NCI-H526 (cell line): Measurements from ENCODE around the gene ST6GALNAC2.
"Not testable (repeated sequence)": the region's sequence is repeated elsewhere in the genome, so short reads cannot be mapped to it uniquely, and the experiment has no call there.

Source experiments
- DNase-seq, 2 experiments: peaks; one replicate each; lab custom pipeline; 2025; lab: John Stamatoyannopoulos, UW

Gene ST6GALNAC2

GRCh38 chr17:76570877-76571471 lies 14.7 kb downstream of the ST6GALNAC2 start:
- no peak for DNase-seq

- no peak for DNase-seq
These were observed 15.2 kb downstream of the ST6GALNAC2 start for GRCh38 chr17:76570457-76570856.

- DNase-seq: no peak
These were observed 15.9 kb downstream of the ST6GALNAC2 start for GRCh38 chr17:76569607-76570279.

GRCh38 chr17:76568811-76569221 lies 16.8 kb downstream of the ST6GALNAC2 start:
- DNase-seq: no peak

- no peak for DNase-seq
These were observed 17.8 kb downstream of the ST6GALNAC2 start for GRCh38 chr17:76567634-76568432.

- no peak for DNase-seq
These were observed 18.6 kb downstream of the ST6GALNAC2 start for GRCh38 chr17:76566988-76567431.

GRCh38 chr17:76566613-76566943 lies 19.1 kb downstream of the ST6GALNAC2 start:
- DNase-seq: no peak

- no peak for DNase-seq
These were observed 19.7 kb downstream of the ST6GALNAC2 start for GRCh38 chr17:76565728-76566612.

GRCh38 chr17:76564991-76565727 lies 20.5 kb downstream of the ST6GALNAC2 start:
- not testable (repeated sequence) for DNase-seq

- DNase-seq: not testable (repeated sequence)
These were observed 22.3 kb downstream of the ST6GALNAC2 start for GRCh38 chr17:76563359-76563758.

GRCh38 chr17:76562734-76563148 lies 22.9 kb downstream of the ST6GALNAC2 start:
- no peak for DNase-seq

GRCh38 chr17:76561799-76562268 lies 23.8 kb downstream of the ST6GALNAC2 start:
- DNase-seq: no peak

GRCh38 chr17:76561332-76561731 lies 24.3 kb downstream of the ST6GALNAC2 start:
- DNase-seq: no peak

- DNase-seq: no peak
These were observed 24.8 kb downstream of the ST6GALNAC2 start for GRCh38 chr17:76560877-76561221.

GRCh38 chr17:76560036-76560876 lies 25.4 kb downstream of the ST6GALNAC2 start:
- DNase-seq: no peak

GRCh38 chr17:76559460-76559859 lies 26.2 kb downstream of the ST6GALNAC2 start:
- not testable (repeated sequence) for DNase-seq

GRCh38 chr17:76558198-76559095 lies 27.2 kb downstream of the ST6GALNAC2 start:
- peak; percentile 51 to 61 for DNase-seq

GRCh38 chr17:76557368-76558197 lies 28.1 kb downstream of the ST6GALNAC2 start:
- DNase-seq: peak; percentile 94 to 98
